Heart left ventricle (tissue), 16 donors: Measurements from ENCODE around the gene ADAMTSL1. TPM values are rescaled to one million over a fixed set of nuclear protein-coding genes. Genes with fewer than 3 reads are reported as not detected.

Experiments
- ATAC-seq, 4 donors: fragments of 200-7000 bp; cut with Tn5 transposase; one replicate each; pipeline ENCODE4 v1.9.1; 2020 to 2022; ENCODE audit warnings: moderate library complexity in 4 of 4, mild to moderate bottlenecking in 3 of 4, moderate number of reproducible peaks in 1 of 4
- DNase-seq, 5 donors: peaks; one replicate each; pipeline ENCODE4 v3.0.0-alpha.2; 2020
- H3K27ac ChIP-seq, 12 donors: fragments of 200-600 bp; sonication (generic) in 4 of 12; one replicate each; pipeline versions ENCODE4 v1.5.0 to v1.8.0; 2016 to 2022; ENCODE audit warnings: mild to moderate bottlenecking in 2 of 12
- H3K27me3 ChIP-seq, 9 donors: fragments of 200-600 bp; sonication (generic) in 2 of 9; one replicate each; pipeline versions ENCODE4 v1.5.1 to v1.8.0; 2016 to 2022; ENCODE audit warnings: mild to moderate bottlenecking in 3 of 9
- H3K36me3 ChIP-seq, 9 donors: fragments of 200-600 bp; sonication (generic) in 2 of 9; one replicate each; pipeline versions ENCODE4 v1.5.0 to v1.8.0; 2018 to 2022; ENCODE audit warnings: mild to moderate bottlenecking in 2 of 9
- H3K4me1 ChIP-seq, 12 donors: fragments of 200-600 bp; sonication (generic) in 4 of 12; one replicate each; pipeline versions ENCODE4 v1.5.0 to v1.8.0; 2016 to 2022; ENCODE audit warnings: mild to moderate bottlenecking in 3 of 12
- H3K4me3 ChIP-seq, 12 donors: fragments of 200-600 bp; sonication (generic) in 4 of 12; one replicate each; pipeline versions ENCODE4 v1.5.0 to v1.8.0; 2017 to 2022; ENCODE audit warnings: mild to moderate bottlenecking in 9 of 12, moderate library complexity in 4 of 12
- H3K9me3 ChIP-seq, 12 donors: fragments of 200-600 bp; sonication (generic) in 4 of 12; one replicate each; pipeline versions ENCODE4 v1.5.0 to v1.8.0; 2016 to 2022; ENCODE audit warnings: mild to moderate bottlenecking in 1 of 12
- POLR2A ChIP-seq, 2 donors: fragments of 450-650 bp; IDR thresholded peaks; one replicate each; pipeline ENCODE4 v1.6.1; 2017; ENCODE audit warnings: antibody characterized with exemption in 2 of 2, mild to moderate bottlenecking in 2 of 2, moderate library complexity in 2 of 2
- WGBS, 4 donors: extraction: QIAGEN DNeasy Blood & Tissue Kit in 2 of 4; methylation state at CpG; one replicate each; pipeline versions ENCODE4 v1.1.5 to v1.1.7; 2013 to 2018; 5-methylcytosine and 5-hydroxymethylcytosine counted together
- intact Hi-C, 10 donors: fragments of 100-400 bp; cut with DNase I; formaldehyde crosslinking; loops; one replicate each; pipeline versions ENCODE4 v1.11.1 to v1.14.2; 2022
- polyA plus RNA-seq, 2 donors: library from polyadenylated mRNA; stranded (reverse); fragments of 200-250 nt; gene quantifications; one replicate each; pipeline ENCODE4 v1.2.3, GENCODE V29; 2013
- total RNA-seq, 9 donors: library from RNA; depleted of rRNA in 2 of 9; stranded (reverse); fragments of >200 nt in 2 of 9; fragmentation: NEBNext Ultra II Directional in 3 of 9; extraction: Animal tissue kit (Norgen Biotek cat#: 25700) in 3 of 9; gene quantifications; one replicate each; pipeline versions ENCODE4 v1.1.0 to v1.2.4, GENCODE V29; 2016 to 2023
- TF ChIP-seq, protein P1 (sequence below), 12 donors: fragments of 200-600 bp; sonication (generic) in 4 of 12; IDR thresholded peaks; one replicate each; pipeline versions ENCODE4 v1.5.0 to v1.8.0; 2018 to 2022; ENCODE audit warnings: antibody characterized with exemption in 12 of 12, mild to moderate bottlenecking in 5 of 12
- donor health status: ischemic (EF 13 %, LVEDD 7.1; RV severe dilation, severe dysfunction).
- donor health status: healthy with polysubstance abuse.
- donor health status: DM: no; HTN: yes; CAD: no.
- donor health status: DM: no; HTN: no; CAD: no.
- donor health status: ischemic (EF 25% LVEDD 6.9; RV normal size, moderate dysfunction).
- donor health status: ischemic (EF 25% LVEDD 5.7; RV mildly dilated, moderate dysfunction).
- donor health status: healthy.
- donor health status: DM: yes; HTN: yes; CAD: no.
- donor health status: ischemic (EF 35%, LVEDD 5.7; RV mildly dilated, moderate dysfunction).
- donor health status: nonischemic (EF 11% LVEDD 7.7; RV severe dilation, severe dysfunction).
- donor health status: DM: yes; HTN: yes; CAD: no.
- donor health status: PGD.
- donor health status: ischemic (EF 29% LVEDD 5.4; RV normal size, mild dysfunction).
- donor health status: nonischemic (EF 23%, LVEDD 6.1; RV moderate dilation, normal function).

The ADAMTSL1 gene
- total and polyA plus RNA-seq, 11 donors, result 0.46 to 4.7 (median 1.1) TPM

DNA sequence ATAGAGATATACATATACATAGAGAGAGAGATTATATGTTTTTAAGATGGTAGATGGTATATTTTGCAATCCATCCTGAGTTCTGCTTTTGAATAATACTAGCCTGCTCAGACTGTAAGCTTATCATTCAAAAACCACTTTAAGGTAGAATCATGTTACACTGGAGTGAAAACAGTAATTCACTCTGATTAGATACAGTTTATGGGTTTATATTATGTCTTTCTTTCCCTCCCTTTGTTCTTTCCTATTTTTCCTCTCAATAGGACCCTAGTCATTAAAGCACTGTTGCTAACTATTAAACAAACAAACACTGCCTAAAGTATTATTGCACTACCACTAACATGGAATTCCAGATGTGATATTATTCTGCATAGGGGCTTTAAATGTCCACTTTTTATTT lies 202.0 kb downstream of the ADAMTSL1 start:
- no peak for ATAC-seq
- intact Hi-C loops, result no loop called here
- TF ChIP-seq, protein P1, sequence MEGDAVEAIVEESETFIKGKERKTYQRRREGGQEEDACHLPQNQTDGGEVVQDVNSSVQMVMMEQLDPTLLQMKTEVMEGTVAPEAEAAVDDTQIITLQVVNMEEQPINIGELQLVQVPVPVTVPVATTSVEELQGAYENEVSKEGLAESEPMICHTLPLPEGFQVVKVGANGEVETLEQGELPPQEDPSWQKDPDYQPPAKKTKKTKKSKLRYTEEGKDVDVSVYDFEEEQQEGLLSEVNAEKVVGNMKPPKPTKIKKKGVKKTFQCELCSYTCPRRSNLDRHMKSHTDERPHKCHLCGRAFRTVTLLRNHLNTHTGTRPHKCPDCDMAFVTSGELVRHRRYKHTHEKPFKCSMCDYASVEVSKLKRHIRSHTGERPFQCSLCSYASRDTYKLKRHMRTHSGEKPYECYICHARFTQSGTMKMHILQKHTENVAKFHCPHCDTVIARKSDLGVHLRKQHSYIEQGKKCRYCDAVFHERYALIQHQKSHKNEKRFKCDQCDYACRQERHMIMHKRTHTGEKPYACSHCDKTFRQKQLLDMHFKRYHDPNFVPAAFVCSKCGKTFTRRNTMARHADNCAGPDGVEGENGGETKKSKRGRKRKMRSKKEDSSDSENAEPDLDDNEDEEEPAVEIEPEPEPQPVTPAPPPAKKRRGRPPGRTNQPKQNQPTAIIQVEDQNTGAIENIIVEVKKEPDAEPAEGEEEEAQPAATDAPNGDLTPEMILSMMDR (IDR thresholded peaks at IDR 0.05), result no peak
- TF ChIP-seq POLR2A (IDR thresholded peaks at IDR 0.05), result no peak
- H3K4me3 ChIP-seq, result no peak overlapping the region
- no peak overlapping the region for H3K27ac ChIP-seq
- peaks cover 0 to 18% (median 7%) of the 10 kb centered on the region in 12 donors for H3K4me1 ChIP-seq
- no peaks in the 10 kb centered on the region for H3K27me3 ChIP-seq
- no peaks in the 10 kb centered on the region for H3K36me3 ChIP-seq
- no peak for DNase-seq
- no peaks in the 10 kb centered on the region for H3K9me3 ChIP-seq

DNA sequence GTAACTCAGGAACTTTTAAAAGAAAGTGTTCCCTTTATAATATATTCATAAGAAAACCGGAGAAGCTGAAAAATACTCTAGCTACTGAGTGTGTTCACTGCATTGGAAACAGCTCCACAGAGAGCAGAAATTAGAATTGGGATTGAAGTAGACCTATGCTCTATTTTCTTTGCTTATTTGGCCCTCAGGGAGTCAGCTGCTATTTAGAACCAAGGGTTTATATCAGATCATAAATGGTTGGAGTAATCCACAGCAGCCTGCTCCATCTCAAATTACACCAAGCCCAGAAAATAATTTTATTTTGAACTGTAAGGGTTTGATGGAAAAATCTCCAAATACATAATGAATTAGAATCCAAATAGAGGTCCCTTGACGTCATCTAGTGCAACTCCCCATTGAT lies 202.6 kb downstream of the ADAMTSL1 start:
- Histone ChIP-seq H3K4me3 (no peak overlapping the region), H3K27me3 (no peaks in the 10 kb centered on the region), H3K9me3 (no peaks in the 10 kb centered on the region), H3K4me1 (peaks cover 0 to 18% (median 7%) of the 10 kb centered on the region in 12 donors), H3K36me3 (no peaks in the 10 kb centered on the region), H3K27ac (no peak overlapping the region)
- WGBS, 4 donors, result 66 to 84% (median 76%) methylated on average over 2 of the region's 2 CpGs
- intact Hi-C loops, result no loop called here
- TF ChIP-seq POLR2A (IDR thresholded peaks at IDR 0.05), result no peak
- TF ChIP-seq, protein P1 (IDR thresholded peaks at IDR 0.05), result no peak
- DNase-seq (no peak), ATAC-seq (peak in 1 of 4 donors; percentile 34)

DNA sequence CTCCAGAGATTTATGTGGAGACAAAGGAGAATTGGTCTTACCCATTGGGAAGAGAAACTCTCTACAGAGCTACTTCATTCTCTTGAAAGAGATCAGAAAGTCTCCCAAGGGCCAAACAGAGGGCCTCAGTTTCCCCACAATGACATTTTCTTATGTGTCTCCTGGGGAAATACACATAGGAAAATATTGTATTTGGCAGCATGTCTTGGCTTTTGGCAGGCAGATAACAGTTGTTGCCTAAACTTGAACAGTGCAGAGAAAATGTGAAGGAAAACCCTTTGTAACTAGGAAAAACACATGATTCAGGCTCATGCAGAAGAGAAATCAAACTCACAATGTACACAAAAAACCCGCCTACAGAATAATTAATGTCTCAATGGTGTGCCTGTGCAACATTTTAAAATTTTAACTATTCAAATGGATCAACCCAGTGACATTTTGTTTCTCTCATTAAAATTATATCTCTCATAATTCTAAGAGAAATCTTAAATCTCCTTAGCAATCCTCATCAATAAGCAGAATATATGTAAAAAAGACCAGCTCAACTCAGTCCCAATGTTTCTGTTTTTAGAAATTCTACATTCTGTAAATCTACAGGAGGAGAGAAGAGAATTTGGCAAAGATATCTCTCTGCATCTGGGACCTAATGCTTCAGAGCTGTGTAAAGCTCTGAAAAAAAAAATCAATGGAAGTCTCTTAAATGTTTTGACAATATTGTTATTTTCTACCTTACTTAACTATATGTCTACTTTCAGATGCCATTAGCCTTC lies 205.1 kb downstream of the ADAMTSL1 start:
- TF ChIP-seq, protein P1 (IDR thresholded peaks at IDR 0.05), result no peak
- Histone ChIP-seq H3K4me1 (peaks cover 0 to 24% (median 7%) of the 10 kb centered on the region in 12 donors), H3K9me3 (no peaks in the 10 kb centered on the region), H3K27me3 (no peaks in the 10 kb centered on the region), H3K4me3 (no peak overlapping the region), H3K27ac (no peak overlapping the region), H3K36me3 (no peaks in the 10 kb centered on the region)
- ATAC-seq (no peak), DNase-seq (no peak)
- WGBS, 4 donors, result 61 to 78% (median 64%) methylated on average over 1 of the region's 1 CpG
- intact Hi-C loops, result no loop called here

DNA sequence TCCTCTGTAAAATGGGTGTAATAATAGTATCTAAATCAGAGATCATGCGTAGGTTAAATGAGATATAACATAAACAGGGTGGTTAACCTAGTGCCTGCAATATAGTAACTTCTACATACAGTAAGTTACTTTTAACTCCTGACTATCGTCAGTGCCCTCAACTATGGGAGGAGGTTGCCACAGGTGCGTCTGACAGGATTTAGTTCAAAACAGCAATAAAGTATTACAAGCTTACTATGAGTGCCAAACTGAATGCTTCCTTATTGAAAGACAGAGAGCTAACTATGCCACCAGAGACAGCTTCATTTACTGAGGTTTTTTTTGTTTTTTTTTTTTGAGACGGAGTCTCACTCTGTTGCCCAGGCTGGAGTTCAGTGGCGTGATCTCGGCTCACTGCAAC lies 209.0 kb downstream of the ADAMTSL1 start:
- intact Hi-C loops, result loop anchor here in 1 of 10 donors (10.0 kb wide), 1 partner anchor 48 kb away; no protein-coding TSS in a partner anchor
- H3K36me3 ChIP-seq, result no peaks in the 10 kb centered on the region
- H3K27ac ChIP-seq, result peak overlapping the region in 1 of 12 donors; percentile 71
- no peaks in the 10 kb centered on the region for H3K9me3 ChIP-seq
- H3K4me3 ChIP-seq, result no peak overlapping the region
- ATAC-seq (no peak), DNase-seq (no peak)
- no peaks in the 10 kb centered on the region for H3K27me3 ChIP-seq
- 79 to 97% (median 83%) methylated on average over 6 of the region's 6 CpGs for WGBS, 4 donors
- H3K4me1 ChIP-seq, result peaks cover 0 to 24% (median 2%) of the 10 kb centered on the region in 12 donors
- TF ChIP-seq POLR2A (IDR thresholded peaks at IDR 0.05), result no peak
- TF ChIP-seq, protein P1 (IDR thresholded peaks at IDR 0.05), result no peak
